ENCODE measurements around the gene ARL4D. TPM values are rescaled to one million over a fixed set of nuclear protein-coding genes. Genes with fewer than 3 reads are reported as not detected.
A peak's percentile ranks its signal among the peaks of the same experiment; 100 is the strongest.

ARL4D gene
- total RNA-seq, 1 donor from 2014 or later: 5.9 TPM

DNA sequence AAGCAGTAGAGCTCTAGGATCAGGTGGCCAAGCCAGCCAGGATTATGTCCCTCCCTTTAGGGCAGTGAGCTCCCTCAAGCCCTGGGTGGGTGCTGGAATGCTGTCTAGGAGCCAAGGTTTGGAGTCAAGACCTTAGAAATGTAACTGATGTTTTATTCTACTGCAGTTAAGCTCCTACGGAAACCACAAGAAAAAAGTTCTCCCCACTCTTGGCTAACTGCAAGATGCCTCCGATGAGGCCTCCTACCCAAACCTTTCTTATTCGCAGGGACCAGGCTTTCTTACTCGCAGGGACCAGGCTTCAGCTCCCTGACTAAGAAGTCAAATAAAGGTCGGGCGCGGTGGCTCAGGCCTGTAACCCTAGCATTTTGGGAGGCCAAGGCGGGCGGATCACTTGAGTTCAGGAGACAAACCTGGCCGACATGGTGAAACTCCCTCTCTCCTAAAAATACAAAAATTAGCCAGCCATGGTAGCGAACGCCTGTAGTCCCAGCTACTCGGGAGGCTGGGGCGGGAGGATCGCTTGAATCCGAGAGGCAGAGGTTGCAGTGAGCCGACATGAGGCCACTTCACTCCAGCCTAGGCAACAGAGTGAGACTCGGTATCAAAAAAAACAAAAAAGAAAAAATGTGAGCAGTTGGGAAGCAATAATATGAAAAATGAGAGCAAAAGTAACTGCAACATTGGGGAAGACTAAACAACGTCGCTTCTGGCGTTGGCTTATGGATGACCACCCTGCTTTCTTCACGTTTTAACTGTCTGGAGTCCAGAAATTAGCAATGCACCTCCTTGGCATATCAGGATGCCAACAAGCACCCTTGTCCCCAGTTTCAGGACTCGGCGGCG, 31.7 kb upstream of the ARL4D start:
- Mint-ChIP-seq H3K4me3 (ENCODE audit: low read depth) (peak overlapping the region; percentile 79), H3K27ac (peak overlapping the region; percentile 100)

DNA sequence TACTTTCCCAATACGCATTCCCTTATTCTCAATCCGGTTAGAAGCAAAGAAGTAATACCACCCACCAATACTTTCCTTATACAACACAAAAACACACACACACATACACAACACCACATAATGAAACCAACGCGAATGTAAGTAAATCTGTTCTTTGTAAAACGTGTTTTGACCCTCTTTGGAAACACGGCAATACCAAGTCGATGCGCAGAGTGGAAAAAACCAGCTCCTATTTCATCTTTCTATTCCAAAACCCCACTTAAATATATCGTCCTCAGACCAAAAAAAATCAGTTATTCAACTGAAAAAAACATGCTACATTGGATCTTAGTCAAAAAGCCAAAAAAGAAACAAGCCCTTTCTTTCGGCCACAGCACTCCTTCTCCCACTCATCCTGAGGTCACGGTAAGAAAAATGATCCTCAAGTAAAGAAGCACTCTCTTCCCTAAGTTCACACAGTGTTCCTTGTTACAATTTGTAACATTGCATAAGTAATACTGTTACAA, 31.0 kb upstream of the ARL4D start:
- Mint-ChIP-seq H3K4me1 (ENCODE audit: low read depth) (peaks cover 15% of the 10 kb centered on the region), H3K27me3 (no peaks in the 10 kb centered on the region), H3K9me3 (ENCODE audit: low read depth) (peaks cover 6% of the 10 kb centered on the region), H3K4me3 (ENCODE audit: low read depth) (peak overlapping the region; percentile 79), H3K27ac (peak overlapping the region; percentile 100), H3K36me3 (ENCODE audit: insufficient read depth) (peaks cover 3% of the 10 kb centered on the region)
- TF ChIP-seq, protein P1, sequence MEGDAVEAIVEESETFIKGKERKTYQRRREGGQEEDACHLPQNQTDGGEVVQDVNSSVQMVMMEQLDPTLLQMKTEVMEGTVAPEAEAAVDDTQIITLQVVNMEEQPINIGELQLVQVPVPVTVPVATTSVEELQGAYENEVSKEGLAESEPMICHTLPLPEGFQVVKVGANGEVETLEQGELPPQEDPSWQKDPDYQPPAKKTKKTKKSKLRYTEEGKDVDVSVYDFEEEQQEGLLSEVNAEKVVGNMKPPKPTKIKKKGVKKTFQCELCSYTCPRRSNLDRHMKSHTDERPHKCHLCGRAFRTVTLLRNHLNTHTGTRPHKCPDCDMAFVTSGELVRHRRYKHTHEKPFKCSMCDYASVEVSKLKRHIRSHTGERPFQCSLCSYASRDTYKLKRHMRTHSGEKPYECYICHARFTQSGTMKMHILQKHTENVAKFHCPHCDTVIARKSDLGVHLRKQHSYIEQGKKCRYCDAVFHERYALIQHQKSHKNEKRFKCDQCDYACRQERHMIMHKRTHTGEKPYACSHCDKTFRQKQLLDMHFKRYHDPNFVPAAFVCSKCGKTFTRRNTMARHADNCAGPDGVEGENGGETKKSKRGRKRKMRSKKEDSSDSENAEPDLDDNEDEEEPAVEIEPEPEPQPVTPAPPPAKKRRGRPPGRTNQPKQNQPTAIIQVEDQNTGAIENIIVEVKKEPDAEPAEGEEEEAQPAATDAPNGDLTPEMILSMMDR (IDR thresholded peaks at IDR 0.05; ENCODE audit: unreplicated experiment): no peak
- no peak for DNase-seq (ENCODE audit: low spot score, unreplicated experiment)

More for the DNA sequence above, 31.7 kb upstream of the ARL4D start:
- H3K9me3 Mint-ChIP-seq (ENCODE audit: low read depth): peaks cover 6% of the 10 kb centered on the region
- DNase-seq (ENCODE audit: low spot score, unreplicated experiment): no peak
- H3K27me3 Mint-ChIP-seq: no peaks in the 10 kb centered on the region
- TF ChIP-seq, protein P1 (IDR thresholded peaks at IDR 0.05; ENCODE audit: unreplicated experiment): no peak
- H3K4me1 Mint-ChIP-seq (ENCODE audit: low read depth): peaks cover 12% of the 10 kb centered on the region
- peaks cover 3% of the 10 kb centered on the region for H3K36me3 Mint-ChIP-seq (ENCODE audit: insufficient read depth)

DNA sequence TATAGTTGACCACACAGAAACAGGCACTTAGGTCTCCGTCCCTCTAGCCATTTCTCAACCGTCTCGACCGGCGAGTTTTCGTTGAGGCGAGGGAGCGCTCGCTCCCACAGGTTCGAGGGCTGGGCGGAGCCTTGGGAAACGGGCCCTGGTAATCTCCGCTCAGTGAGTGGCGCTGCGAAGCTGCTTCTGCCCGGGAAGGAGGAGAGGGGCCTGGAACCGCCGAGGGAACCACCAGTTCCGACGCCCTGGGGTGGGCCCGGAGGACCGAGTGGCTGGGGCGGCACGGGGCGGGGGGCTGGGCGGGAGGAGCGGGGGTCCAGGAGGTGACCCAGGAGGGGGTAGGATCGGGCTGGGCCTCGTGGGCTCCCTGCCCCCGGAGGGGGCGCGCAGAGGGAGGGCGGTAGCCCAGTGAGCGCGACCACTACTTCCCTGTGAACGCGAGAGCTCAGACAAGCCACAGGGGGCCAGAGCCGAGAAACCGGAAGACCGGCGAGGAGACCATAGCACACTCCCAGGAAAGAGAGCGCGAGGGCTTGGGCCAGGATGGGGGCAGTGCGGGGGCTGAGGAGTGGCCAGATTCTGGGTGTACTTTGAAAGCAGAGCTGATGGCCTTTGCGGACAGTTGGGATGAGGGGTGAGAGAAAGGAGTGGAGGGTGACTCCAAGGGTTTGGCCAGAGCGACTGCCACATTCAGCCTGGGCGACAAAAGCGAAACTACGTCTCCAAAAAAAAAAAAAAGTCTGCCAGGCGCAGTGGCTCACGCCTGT, 29.9 kb upstream of the ARL4D start:
- peak; percentile 51 for DNase-seq (ENCODE audit: low spot score, unreplicated experiment)
- no peaks in the 10 kb centered on the region for H3K36me3 Mint-ChIP-seq (ENCODE audit: insufficient read depth)
- peaks cover 15% of the 10 kb centered on the region for H3K4me1 Mint-ChIP-seq (ENCODE audit: low read depth)
- peak overlapping the region; percentile 79 for H3K4me3 Mint-ChIP-seq (ENCODE audit: low read depth)
- TF ChIP-seq, protein P1 (IDR thresholded peaks at IDR 0.05; ENCODE audit: unreplicated experiment): no peak
- H3K9me3 Mint-ChIP-seq (ENCODE audit: low read depth): no peaks in the 10 kb centered on the region
- H3K27me3 Mint-ChIP-seq: no peaks in the 10 kb centered on the region
- H3K27ac Mint-ChIP-seq: peak overlapping the region; percentile 100

DNA sequence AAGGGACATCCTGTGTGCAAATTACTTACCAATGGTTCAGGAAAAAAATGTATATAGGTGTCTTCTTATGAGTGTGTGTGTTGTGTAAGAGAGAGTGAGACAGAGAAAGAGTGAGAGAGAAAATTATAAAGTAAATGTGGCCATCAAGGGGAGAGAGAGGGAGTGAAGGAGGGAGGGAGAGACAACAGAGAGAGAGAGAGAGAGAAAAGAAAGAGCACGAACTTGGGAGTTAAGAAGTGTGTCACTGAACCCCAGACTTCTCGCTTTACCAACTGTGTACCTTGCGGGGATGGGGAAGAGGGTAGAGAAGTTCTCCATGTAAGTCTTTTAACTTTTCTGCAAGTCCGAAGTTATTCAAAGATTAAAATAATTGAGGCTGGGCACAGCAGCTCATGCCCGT, 28.8 kb upstream of the ARL4D start:
- Mint-ChIP-seq H3K4me3 (ENCODE audit: low read depth) (peak overlapping the region; percentile 79), H3K36me3 (ENCODE audit: insufficient read depth) (no peaks in the 10 kb centered on the region)
- no peak for DNase-seq (ENCODE audit: low spot score, unreplicated experiment)

More for the DNA sequence above, 28.8 kb upstream of the ARL4D start:
- TF ChIP-seq, protein P1 (IDR thresholded peaks at IDR 0.05; ENCODE audit: unreplicated experiment): no peak
- Mint-ChIP-seq H3K4me1 (ENCODE audit: low read depth) (peaks cover 15% of the 10 kb centered on the region), H3K27me3 (no peaks in the 10 kb centered on the region), H3K9me3 (ENCODE audit: low read depth) (no peaks in the 10 kb centered on the region), H3K27ac (peak overlapping the region; percentile 100)
